Stimulated activated CD4-positive, alpha-beta T cell treated with anti-CD3 and anti-CD28 coated beads, Interleukin-1b, Interleukin-23, amount 100 ng/mL, for 4 hours (primary cell): ENCODE results near the gene TMEM147.
"Not testable (repeated sequence)": the region's sequence is repeated elsewhere in the genome, so short reads cannot be mapped to it uniquely, and the experiment has no call there.

Experiments used
- DNase-seq, 2 donors: peaks; one replicate each; pipeline ENCODE4 v3.0.0-alpha.2; 2020; ENCODE audit warnings: low read depth in 2 of 2

TMEM147 gene

DNA sequence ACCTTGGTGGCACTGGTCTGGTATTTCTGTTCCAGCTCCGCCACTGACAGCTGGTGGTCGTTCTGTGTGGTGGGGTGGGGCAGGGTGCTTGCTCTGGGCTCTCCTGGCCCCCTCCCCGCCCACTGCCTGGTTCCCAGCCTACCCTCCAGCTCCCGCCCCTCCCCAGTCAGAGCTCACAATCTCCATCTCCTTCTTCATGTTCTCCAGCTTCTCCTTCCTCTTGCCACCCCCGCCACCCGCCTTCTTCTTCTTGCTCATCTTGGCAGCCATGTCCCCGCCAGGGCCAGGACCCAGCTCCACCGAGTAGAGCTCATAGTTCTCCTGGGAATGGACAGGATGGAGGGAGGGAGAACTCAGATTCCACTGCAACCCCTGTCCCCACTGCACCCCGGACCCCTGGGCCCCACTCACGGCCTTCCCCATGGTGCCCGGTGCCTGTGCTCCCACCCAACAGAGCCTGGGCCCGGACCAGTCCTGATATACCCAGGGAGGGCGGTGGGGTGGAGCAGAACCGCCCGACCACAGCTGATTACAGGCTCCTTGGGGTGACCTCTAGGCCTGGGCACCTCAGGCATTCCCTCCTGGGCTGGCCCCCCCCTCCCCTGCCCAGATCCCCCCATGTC, 17.9 kb downstream of the TMEM147 start, which contains the start of gene ATP4A:
ATP4A (minus strand) TSS at position 452 of the 623 bp plus-strand sequence; CDS start at position 423, 29 bp downstream.
- no peak for DNase-seq

DNA sequence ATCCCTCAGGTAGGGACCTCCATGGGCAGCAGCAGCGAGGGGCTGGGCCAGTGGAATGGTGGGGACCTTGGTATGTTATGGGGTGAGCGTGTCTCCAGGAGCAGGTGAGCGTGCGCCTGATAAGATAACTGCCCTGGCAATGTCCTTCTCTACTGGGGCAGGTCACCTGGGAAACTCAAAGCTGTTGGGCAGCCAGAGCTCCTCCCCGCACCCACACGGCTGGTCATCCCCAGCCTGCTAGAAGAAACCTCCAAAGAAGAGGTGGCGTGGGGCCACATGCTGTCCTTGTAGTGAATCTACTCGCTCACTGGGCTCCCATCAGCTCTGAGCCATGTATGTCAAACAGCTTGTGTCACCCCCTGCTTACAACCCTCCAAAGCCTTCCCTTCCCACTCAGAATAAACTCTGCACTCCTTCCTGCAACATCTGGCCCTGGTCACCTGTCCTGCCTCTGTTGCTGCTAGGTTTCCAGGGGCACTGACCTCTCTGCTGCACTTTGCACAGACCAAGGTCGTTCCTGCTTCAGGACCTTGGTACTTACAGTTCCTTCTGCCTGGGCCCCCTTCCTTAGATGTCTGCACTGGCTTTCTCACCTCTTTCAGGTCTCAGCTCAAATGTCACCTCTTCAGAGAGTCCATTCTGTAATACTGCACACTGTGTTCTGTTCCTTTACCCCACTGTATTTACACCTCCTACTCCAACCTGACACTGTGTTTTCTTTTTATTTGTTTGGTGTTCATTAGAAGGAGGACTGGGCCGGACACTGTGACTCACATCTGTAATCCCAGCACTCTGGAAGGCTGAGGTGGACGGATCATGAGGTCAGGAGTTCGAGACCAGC, 19.8 kb downstream of the TMEM147 start:
- DNase-seq = no peak

DNA sequence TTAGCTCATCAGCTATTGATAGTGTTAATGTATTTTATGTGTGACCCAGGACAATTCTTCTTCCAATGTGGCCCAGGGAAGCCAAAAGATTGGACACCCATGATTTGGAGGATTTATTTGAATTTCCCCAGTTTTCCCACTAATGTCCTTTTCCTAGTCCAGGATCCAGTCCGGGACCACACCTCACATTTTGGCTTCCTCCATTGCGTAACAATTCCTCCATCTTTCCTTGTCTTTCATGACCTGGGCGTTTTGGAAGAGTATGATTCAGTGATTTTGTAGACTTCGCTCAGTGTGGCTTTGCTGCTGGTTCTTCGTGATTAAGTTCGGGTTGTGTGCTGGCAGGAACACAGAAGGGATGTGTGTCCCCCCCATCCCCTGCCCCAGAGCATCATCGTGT, 21.3 kb downstream of the TMEM147 start:
- DNase-seq = no peak

- no peak for DNase-seq
Measured at GRCh38 chr19:35569281-35569781, 23.9 kb downstream of the TMEM147 start.

DNA sequence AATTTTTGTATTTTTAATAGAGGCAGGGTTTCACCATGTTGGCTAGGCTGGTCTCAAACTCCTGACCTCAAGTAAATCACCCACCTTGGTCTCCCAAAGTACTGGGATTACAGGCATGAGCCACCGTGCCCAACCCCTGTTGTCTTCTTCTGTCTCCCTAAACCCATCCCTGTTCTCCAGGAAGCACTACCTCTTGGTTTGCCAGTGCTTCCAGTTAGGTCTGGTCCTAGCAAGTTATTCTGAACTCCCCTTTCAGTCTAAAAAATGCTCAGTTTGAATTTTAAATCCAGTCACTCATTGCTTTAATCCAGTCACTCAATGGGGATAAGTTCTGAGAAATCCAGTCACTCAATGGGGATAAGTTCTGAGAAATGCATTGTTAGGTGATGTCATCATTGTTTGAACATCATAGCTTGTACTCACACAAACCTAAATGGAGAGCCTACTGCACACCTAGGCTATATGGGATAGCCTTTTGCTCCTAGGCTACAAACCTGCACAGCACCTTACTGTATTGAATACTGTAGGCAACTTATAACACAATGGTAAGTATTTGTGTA, 26.1 kb downstream of the TMEM147 start:
- DNase-seq = no peak

DNA sequence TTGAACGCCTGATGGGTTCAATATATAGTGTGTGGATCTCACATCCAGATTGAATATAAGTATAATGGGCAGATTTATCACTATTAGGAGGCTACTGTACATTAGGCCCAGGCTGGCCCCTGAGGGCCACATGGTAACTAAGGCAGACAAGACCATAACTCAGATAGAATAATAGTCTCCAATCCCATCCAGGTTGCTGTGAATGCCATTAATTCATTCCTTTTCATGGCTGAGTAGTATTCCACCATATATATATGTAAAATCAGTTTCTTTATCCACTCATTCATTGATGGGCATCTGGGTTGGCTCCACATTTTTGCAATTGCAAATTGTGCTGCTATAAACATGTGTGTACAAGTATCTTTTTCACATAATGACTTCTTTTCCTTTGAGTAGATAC, 32.5 kb downstream of the TMEM147 start:
- DNase-seq = no peak

DNA sequence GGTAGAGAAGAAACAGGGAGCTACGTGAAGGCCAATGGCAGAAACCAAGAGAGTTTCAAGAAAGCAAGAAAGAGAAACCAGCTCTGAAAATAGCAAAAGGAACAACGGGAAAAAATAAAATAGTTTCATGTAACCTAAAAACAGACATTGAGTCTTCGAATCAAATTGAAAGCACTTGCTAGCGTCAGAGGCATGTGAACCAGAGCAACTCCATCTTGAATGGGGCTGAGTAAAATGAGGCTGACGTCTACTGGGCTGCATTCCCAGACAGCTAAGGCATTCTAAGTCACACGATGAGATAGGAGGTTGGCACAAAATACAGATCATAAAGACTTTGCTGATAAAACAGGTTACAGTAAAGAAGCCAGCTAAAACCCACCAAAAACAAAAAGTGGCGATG, 33.3 kb downstream of the TMEM147 start:
- no peak for DNase-seq

GRCh38 chr19:35582760-35583159, 37.3 kb downstream of the TMEM147 start:
- DNase-seq = no peak

DNA sequence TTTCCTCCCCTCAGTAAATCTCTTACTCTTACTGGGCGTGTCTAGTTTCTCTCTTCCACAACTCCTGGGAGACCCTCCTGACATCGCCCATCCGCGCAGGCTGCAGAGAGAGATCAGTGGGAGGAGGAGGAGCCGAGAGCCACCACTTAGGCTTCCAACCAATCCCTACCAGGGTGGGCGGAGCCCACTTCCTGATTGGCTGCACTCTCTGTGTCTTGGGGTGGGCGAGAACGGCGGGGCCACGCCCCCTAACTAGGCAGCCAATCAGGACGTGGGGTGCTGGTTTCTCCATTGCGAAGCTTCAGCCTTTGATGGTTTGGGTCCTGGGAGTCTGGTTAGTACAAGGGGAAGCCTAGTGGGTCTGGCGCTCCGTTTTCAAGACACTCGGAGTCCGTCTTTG, 40.4 kb downstream of the TMEM147 start, which contains the start of gene PMIS2:
PMIS2 (plus strand) TSS at position 326 of the 400 bp plus-strand sequence. CDS start 87 bp downstream, outside the sequence.
- no peak for DNase-seq

DNA sequence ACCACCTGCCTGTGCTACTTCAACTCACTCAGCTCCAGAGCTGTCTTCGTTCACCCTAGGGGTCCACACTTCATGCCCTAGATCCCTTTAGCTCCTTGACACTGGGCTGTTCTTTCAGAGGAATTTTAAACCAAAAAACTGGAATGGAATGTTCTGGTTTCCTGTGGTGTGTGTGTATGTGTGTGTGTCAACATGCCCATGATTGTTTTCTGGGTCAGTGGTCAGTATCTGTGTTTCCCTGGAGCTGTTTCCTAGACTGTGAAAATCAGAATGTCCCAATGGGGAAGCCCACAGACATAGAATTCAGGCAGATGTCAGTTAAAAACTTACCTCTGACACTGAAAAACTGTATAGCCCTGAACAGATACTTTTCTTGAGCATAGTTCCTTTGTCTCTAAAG, 41.9 kb downstream of the TMEM147 start:
- no peak for DNase-seq

DNA sequence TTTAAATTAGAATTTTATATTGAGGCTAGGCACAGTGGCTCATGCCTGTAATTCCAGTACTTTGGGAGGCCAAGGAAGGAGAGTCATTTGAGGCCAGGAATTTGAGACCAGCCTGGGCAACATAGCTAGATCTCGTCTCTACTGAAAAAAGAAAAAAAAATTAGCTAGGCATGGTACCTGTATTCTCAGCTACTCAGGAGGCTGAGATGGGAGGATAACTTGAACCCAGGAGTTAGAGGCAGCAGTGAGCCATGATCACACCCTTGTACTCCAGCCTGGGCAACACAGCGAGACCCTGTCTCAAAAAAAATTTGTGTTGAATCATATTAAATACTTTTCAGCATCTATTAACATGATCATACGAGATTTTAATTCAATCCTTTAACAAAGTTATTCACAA, 45.4 kb downstream of the TMEM147 start:
- no peak for DNase-seq

GRCh38 chr19:35592226-35592625, 46.8 kb downstream of the TMEM147 start:
- DNase-seq = no peak

GRCh38 chr19:35595026-35595425, 49.6 kb downstream of the TMEM147 start:
- DNase-seq = not testable (repeated sequence)

DNA sequence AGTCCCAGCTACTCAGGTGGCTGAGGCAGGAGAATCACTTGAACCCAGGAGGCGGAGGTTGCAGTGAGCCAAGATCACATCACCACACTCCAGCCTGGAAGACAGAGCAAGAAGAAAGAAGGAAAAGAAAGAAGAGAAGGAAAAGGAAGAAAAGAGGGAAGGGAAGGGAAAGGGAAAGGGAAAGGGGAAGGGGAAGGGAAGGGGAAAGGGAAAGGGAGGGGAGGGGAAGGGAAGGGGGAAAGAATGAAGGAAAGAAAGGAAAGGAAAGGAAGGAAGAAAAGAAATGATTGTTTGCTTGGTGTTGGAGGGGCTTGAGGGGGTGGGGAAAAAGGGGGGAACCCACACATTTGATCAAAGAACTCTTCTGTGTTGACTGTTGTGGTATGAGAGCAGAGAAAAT, 50.5 kb downstream of the TMEM147 start:
- DNase-seq = no peak

- no peak for DNase-seq
Measured at GRCh38 chr19:35596366-35596999, 51.1 kb downstream of the TMEM147 start.
